CD4-positive, alpha-beta T cell treated with Interleukin-21 for 1 hour (primary cell): Measurements from ENCODE around the gene SPINK7.

Experiments
- DNase-seq: peaks from one replicate; pipeline ENCODE4 v3.0.0-alpha.2; 2020

SPINK7 gene

DNA sequence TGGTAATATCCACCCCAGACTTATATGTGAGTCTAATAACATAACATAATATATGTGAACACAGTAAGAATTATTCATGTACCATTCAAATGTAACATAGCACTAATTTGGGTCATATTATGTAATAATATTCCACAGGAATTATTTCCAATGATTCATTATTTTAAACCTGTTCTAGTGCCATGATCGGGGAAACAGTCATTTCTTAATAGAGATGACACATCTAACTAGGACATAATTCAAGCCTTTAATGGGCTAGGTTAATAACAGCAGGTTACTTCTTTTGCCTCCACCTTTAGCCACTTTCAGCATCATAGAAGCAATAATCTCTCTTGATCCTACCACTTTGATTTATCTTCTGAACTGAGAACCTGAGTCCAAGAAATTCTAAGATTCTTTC lies 35.5 kb downstream of the SPINK7 start:
- no peak for DNase-seq

DNA sequence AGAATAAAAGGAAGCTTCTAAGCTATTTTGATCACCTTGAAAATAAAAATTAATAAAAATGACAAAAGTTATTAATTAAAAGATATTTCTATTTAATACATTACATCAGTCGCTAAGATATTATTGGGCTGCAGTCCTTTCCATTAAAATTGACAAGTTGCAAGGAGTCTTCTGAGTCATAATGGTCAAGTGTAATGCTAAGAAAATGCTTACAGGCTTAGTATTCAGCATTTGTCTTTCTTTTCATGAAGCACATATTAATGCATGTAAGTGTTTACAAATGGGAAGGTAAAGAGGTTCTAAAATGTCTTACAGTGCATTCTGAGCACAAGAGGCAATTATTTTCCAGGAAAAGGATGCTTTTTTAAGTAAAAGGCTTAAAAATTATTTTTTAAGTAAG lies 40.5 kb downstream of the SPINK7 start:
- DNase-seq, result no peak

DNA sequence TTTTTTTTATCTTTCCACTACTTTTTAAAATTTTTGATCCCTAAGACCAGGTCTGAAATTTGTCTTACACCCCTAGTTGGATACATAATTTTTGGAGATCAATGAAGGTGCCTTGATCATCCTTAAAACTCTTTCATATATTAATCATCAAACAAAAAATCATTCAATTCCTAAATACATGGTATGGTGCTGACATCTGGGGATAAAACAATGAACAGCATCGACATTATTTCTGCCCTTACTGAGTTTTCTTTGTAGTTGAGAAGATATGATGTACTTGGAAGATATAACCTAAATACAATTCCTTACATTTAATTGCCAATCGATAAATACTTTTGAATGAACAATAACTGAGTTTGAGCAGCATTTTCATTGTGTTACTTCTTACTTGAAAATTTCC lies 41.4 kb downstream of the SPINK7 start:
- DNase-seq, result no peak

DNA sequence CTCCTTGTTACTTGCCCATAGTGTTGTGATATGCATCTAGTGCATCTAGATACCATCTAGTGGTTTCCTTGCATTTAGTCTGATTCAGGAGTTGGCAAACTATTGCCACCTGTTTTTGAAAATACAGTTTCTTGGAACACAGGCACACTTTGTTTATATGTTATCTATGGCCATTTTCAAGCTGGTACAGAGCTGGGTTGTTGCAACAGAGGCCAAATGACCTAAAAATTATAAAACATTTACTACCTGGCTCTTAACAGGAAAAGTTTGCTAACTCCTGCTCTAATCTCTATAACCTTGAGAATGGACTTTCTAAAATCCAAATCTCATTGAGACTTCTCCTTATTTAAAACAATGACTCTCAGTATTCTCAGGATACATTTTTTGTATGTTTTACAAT lies 52.1 kb downstream of the SPINK7 start:
- DNase-seq, result no peak
